ENCODE data around the gene PSMD7.
"Not testable (repeated sequence)": the region's sequence is repeated elsewhere in the genome, so short reads cannot be mapped to it uniquely, and the experiment has no call there.

The PSMD7 gene

GRCh38 chr16:74291577-74292208 lies 4.9 kb upstream of the PSMD7 start:
- intact Hi-C loops (cut with DNase I): no loop called here
- no peak for DNase-seq

DNA sequence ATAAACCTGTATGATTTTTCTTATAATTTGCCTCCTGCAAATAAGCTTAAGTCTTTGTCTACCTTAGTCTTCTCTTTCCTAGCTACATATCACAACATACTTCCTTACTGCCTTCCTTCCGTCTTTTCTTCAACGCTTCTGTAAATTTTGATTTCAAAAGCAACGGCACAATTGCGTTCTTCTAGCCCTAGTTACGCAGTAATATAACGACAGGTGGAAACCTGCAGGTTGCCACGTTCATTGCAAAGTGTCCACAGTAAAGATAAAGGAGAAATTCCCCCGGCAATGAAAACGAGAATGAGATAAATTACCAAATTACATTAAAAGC lies 546 bp upstream of the PSMD7 start:
- peak in 1 of 42 donors; percentile 18 for DNase-seq
- intact Hi-C loops (cut with DNase I): no loop called here

GRCh38 chr16:74297145-74297665 lies 591 bp downstream of the PSMD7 start:
- peak in 16 of 42 donors; percentile 4 to 45 (median 17) for DNase-seq
- intact Hi-C loops (cut with DNase I): no loop called here

DNA sequence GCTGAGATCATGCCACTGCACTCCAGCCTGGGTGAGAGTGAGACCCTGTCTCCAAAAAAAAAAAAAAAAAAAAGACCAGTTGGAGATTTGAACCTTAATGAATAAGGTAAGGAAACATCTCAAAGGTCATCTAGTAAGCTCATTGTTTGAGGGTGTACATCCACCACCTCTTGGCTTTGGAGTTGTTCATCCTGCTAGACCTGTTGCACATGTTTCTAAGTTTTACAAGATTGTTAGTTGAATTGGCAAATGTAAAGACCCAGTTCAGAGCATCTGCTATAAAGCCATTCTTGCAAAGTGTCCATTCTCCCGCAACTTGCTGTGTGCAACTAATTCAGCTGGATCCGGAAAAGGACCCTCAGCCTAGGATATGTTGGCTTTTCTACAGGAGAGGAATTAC lies 1.5 kb downstream of the PSMD7 start:
- intact Hi-C loops (cut with DNase I): no loop called here
- DNase-seq: no peak

DNA sequence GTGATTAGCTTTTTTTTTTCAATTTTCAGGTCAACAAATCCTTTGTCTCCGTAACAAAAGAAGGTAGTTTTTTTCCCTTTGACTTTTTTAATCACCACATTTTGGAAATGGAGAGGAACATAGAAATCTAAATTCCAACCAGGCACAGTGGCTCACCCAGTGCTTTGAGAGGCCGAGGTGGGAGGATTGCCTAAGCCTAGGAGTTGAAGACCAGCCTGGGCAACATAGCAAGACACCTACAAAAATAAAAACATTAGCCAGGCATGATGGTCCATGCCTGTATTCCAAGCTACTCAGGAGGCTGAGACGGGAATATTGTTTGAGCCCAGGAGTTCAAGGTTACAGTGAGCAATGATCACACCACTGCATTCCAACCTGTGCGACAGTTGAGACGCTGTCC lies 5.7 kb downstream of the PSMD7 start:
- no peak for DNase-seq
- intact Hi-C loops (cut with DNase I): no loop called here

GRCh38 chr16:74304164-74304834 lies 7.7 kb downstream of the PSMD7 start:
- DNase-seq: no peak
- intact Hi-C loops (cut with DNase I): no loop called here

DNA sequence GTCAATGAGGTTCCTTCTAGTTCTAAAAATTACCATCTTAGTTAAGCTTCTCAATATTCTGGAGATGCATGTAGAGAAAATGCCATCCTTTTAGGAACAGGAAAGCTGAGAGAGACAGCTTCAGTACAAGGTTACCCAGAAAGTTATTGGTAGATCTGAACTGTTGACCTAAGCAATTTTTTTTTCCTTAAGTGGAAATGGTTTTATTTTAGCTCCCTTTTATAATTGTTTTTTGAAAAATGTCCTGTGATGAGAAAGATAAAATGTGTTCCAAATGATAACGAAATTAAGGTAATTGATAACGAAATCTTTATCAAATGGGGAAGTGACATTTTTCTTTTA lies 8.2 kb downstream of the PSMD7 start:
- DNase-seq: no peak
- intact Hi-C loops (cut with DNase I): no loop called here

DNA sequence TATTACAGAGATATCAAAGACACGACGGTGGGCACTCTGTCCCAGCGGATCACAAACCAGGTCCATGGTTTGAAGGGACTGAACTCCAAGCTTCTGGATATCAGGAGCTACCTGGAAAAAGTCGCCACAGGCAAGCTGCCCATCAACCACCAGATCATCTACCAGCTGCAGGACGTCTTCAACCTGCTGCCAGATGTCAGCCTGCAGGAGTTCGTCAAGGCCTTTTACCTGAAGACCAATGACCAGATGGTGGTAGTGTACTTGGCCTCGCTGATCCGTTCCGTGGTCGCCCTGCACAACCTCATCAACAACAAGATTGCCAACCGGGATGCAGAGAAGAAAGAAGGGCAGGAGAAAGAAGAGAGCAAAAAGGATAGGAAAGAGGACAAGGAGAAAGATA lies 8.7 kb downstream of the PSMD7 start:
- intact Hi-C loops (cut with DNase I): no loop called here

DNA sequence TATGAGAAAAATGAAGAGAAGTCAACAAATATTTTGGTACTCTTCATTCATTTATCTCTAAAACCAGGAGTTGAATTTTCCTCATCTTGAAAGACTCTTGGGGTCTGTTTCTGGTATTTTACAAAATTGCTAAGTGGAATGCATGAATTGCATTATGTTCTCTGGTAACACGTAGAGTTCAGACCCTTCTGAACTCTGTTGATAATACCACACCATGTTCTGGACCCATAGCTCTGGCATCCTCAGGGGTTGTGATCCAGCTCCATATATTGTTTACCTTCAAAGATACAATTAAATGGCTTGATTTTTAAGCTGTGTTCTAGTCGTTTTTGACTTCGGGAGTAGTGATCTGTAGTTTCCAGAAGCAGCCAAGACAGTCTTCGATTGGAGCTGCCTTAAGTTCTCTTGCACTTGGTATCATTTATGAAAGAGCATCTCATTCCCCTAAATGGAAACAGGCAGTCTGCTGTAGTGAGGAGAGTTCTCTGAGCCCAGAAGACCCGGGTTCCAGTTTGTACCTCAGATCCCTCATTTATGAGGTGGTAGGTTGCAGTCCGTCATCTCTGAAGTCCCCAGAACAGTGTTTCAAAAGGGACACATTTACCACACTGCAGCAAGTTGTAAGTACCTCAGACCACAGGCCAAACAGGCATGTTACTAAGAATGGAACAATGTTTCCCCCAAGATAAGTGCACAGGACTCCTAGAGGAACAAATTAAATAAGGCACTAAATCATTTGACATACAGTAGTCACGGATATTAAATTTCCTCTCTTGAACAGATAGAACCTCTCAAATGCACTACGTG lies 9.6 kb downstream of the PSMD7 start:
- DNase-seq: no peak
- intact Hi-C loops (cut with DNase I): no loop called here

More for the DNA sequence above, 8.7 kb downstream of the PSMD7 start:
- DNase-seq: no peak

DNA sequence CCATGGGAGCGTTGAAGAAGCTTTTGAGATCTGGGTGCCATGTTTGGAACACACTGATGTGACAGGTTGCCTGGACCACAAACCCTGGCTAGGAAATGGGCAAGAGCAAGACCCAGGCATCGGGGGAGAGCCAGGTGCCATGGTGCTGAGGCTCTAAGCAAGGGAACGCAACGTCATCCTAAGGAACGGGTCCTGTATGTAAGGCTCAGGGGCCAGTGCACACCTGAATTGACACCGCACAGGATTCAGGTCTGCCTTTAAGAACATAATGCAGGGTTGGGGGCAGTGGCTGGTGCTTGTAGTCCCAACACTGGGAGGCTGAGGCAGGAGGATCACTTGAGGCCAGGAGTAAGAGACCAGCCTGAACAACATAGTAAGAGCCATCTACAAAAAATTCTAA lies 10.8 kb downstream of the PSMD7 start:
- no peak for DNase-seq
- intact Hi-C loops (cut with DNase I): no loop called here

DNA sequence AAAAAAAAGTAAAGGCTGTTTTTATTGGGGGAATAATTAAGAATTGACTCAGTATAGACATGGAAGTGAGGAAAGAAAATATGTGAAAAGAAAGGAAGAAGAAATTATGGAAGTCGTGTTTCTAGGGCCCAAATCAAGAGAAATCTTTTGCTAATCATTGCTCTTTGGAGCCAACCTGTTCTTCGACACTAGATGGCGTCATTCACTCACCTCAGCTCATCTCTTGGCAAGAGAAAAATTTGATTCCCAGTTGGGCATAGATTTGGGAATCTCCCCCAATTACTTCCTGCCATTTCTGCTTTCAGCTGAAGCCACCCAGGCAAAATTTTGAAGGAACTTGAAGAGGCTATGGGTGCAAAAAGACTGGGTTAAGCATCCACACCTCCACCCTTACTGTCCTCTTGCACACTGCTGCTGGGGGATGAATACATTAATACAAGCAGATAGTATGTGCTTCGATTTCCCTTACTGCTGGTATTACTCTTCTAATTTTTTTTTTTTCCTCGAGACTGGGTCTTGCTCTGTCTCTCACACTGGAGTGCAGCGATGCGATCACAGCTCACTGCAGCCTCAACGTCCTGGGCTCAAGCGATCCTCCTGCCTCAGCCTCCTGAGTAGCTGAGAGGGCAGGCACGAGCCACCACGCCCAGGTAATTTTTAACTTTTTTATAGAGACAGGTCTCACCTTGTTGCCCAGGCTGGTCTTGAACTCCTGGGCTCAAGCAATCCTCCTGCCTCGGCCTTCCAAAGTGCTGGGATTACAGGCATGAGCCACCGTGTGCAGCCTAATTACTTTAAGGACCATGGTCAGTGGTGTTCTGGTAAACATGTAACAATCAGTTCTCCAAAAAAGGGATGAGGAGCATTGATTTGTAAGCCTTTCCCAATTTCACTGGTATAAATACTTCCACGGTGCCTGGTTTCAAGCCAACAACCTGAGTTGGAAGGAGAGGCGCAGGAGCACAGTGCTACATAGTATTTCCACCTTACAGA lies 13.5 kb downstream of the PSMD7 start:
- intact Hi-C loops (cut with DNase I): no loop called here
- peak in 21 of 42 donors; percentile 23 to 72 (median 45) for DNase-seq

- intact Hi-C loops (cut with DNase I): no loop called here
- no peak for DNase-seq
Measured at GRCh38 chr16:74315059-74315458, 18.4 kb downstream of the PSMD7 start.

GRCh38 chr16:74320707-74321106 lies 24.1 kb downstream of the PSMD7 start:
- DNase-seq: peak in 12 of 42 donors; percentile 12 to 55 (median 30)

DNA sequence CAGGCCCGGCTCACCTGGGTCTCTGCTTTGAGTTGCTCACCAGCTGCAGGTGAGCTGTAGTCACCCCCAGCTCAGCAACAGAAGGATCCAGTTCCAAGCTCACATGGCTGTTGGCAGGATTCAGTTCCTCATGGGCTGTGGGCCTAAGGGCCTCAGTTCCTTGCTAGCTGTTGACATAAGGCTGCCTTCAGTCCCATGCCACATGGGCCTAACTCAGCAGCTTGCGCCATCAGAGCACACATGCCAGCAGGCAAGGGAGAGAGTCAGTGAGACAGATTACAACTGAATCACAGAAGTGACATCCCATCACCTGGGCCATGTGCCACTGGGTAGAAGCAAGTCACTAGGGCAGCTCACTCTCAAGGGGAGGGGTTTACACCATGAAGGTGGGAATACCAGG lies 24.7 kb downstream of the PSMD7 start:
- DNase-seq: peak in 2 of 42 donors; percentile 10 to 37

More at GRCh38 chr16:74320707-74321106, 24.1 kb downstream of the PSMD7 start:
- intact Hi-C loops (cut with DNase I): no loop called here

GRCh38 chr16:74322301-74322710 lies 25.7 kb downstream of the PSMD7 start:
- no peak for DNase-seq
- intact Hi-C loops (cut with DNase I): no loop called here

More for the DNA sequence above, 24.7 kb downstream of the PSMD7 start:
- intact Hi-C loops (cut with DNase I): no loop called here

DNA sequence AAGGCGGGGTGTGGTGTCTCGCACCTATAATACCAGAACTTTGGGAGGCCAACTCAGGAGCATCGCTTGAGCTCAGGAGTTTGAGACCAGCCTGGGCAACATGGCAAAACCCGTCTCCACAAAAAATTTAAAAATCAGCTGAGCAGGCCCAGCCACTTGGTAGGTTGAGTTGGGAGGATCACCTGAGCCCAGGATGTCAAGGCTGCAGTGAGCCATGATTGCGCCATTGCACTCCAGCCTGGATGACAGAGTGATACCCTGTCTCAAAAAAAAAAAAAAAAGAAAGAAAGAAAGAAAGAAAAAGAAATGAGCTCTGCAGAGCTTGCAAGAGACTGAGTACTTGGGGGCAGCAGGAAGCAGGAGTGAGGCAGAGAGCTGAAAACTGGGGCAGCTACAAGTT lies 28.2 kb downstream of the PSMD7 start:
- DNase-seq; intact Hi-C loops (cut with DNase I): not testable (repeated sequence)

DNA sequence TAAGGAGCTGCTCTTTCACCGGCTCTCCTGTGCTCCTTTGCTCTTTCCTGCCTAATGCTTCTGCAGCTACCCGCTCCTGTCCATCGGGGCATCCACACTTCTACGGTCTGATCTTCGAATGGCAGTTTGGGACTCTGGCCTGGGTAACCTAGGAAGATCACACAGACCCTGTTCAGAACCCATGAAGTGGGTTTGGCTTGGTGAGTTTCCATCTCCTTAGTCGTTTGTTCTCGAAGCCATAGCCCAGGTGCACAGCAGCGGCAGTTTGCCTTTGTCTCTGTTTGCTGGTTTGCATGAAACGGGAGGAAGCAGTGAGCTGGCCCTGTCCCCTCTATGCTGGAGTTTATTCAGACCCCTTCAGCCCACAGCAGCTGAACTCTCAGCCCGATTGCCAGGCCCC lies 29.0 kb downstream of the PSMD7 start:
- intact Hi-C loops (cut with DNase I): no loop called here
- DNase-seq: peak in 1 of 42 donors; percentile 21

DNA sequence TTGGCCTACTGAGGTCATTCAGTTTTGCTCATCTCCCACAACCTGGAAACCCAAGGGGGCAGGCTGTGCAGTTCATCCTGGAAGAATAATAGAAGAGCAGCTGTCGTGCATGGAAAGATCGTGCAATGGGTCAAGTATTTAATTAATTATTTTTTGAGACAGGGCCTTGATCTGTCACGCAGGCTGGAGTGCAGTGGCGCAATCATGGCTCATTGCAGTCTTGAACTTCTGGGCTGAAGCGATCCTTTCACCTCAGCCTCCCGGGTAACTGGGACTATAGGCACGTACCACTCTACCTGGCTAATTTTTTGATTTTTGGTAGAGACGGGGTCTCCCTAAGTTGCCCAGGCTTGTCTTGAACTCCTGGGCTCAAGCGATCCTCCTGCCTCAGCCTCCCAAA lies 31.7 kb downstream of the PSMD7 start:
- DNase-seq; intact Hi-C loops (cut with DNase I): not testable (repeated sequence)

GRCh38 chr16:74332469-74332868 lies 35.9 kb downstream of the PSMD7 start:
- DNase-seq: peak in 8 of 42 donors; percentile 14 to 58 (median 26)
- intact Hi-C loops (cut with DNase I): not testable (repeated sequence)

All from head of caudate nucleus (tissue), 42 donors.